Natural killer cell (primary cell): Measurements from ENCODE around the gene SF3B1. TPM values are rescaled to one million over a fixed set of nuclear protein-coding genes. Genes with fewer than 3 reads are reported as not detected.

ENCODE experiments used
- ATAC-seq, 3 donors: fragments of 150-1000 bp in 2 of 3; fragments of 200-7000 bp in 1 of 3; cut with Tn5 transposase; 1 replicate in 1 of 3; 2 replicates in 2 of 3; pipeline ENCODE4 v1.10.0; 2021; ENCODE audit warnings: mild to moderate bottlenecking in 2 of 3, moderate library complexity in 2 of 3
- DNase-seq, 2 donors: peaks; one replicate each; pipeline versions ENCODE4 v3.0.0 to v3.0.0-alpha.2; 2013 to 2021; ENCODE audit warnings: mixed read lengths in 1 of 2
- H3K27ac ChIP-seq: one replicate; pipeline ENCODE4 v1.5.1; 2013; ENCODE audit warnings: mild to moderate bottlenecking, low read length
- H3K27me3 ChIP-seq: one replicate; pipeline ENCODE4 v1.6.1; 2013; ENCODE audit warnings: low read length; ENCODE audit not compliant: control insufficient read depth, insufficient read depth
- H3K36me3 ChIP-seq: one replicate; pipeline ENCODE4 v1.6.1; 2013; ENCODE audit warnings: low read length; ENCODE audit not compliant: control insufficient read depth, insufficient read depth
- H3K4me1 ChIP-seq: one replicate; pipeline ENCODE4 v1.6.1; 2013; ENCODE audit warnings: low read length; ENCODE audit not compliant: control insufficient read depth, insufficient read depth
- H3K4me3 ChIP-seq: one replicate; pipeline ENCODE4 v1.5.1; 2013; ENCODE audit warnings: low read length
- H3K9me3 ChIP-seq: one replicate; pipeline ENCODE4 v1.6.1; 2013; ENCODE audit warnings: low read length; ENCODE audit not compliant: control insufficient read depth, insufficient read depth
- H3K27ac Mint-ChIP-seq, 2 donors: one replicate each; pipeline ENCODE4 v1.8.0; 2022; ENCODE audit warnings: mild to moderate bottlenecking in 2 of 2, mixed read lengths in 2 of 2, moderate library complexity in 1 of 2
- H3K27me3 Mint-ChIP-seq, 2 donors: one replicate each; pipeline ENCODE4 v1.8.0; 2022; ENCODE audit warnings: low read depth in 2 of 2, mixed read lengths in 2 of 2
- H3K36me3 Mint-ChIP-seq: one replicate; pipeline ENCODE4 v1.8.0; 2022; ENCODE audit warnings: mixed read lengths
- H3K4me1 Mint-ChIP-seq, 2 donors: one replicate each; pipeline ENCODE4 v1.8.0; 2022; ENCODE audit warnings: mixed read lengths in 2 of 2
- H3K4me3 Mint-ChIP-seq: one replicate; pipeline ENCODE4 v1.8.0; 2022; ENCODE audit warnings: mild to moderate bottlenecking, moderate library complexity, mixed read lengths
- H3K9me3 Mint-ChIP-seq, 2 donors: one replicate each; pipeline ENCODE4 v1.8.0; 2022; ENCODE audit warnings: mixed read lengths in 2 of 2
- CTCF ChIP-seq: fragments of 200-600 bp; IDR thresholded peaks from one replicate; pipeline ENCODE4 v1.8.0; 2022; ENCODE audit warnings: antibody characterized with exemption
- WGBS: methylation state at CpG from one replicate; pipeline ENCODE4 v1.1.7; 2013; ENCODE audit warnings: missing lambda C conversion rate; ENCODE audit not compliant: insufficient coverage; 5-methylcytosine and 5-hydroxymethylcytosine counted together
- intact Hi-C: fragments of 100-400 bp; cut with micrococcal nuclease; formaldehyde crosslinking; loops from one replicate; pipeline ENCODE4 v1.14.2; 2022
- total RNA-seq, 4 donors: library from RNA; stranded (reverse); fragments of 120-200 nt in 1 of 4; gene quantifications; one replicate each; pipeline versions ENCODE4 v1.2.3 to v1.2.4, GENCODE V29; 2013 to 2022

Gene SF3B1
- total RNA-seq, 3 donors from 2014 or later (not counting 1 experiment from before 2014, with no cell fraction given): 387 to 472 (median 447) TPM

- H3K27ac Mint-ChIP-seq: no peak overlapping the region
- Histone ChIP-seq H3K9me3 (no peaks in the 10 kb centered on the region), H3K4me1 (no peaks in the 10 kb centered on the region), H3K27ac (no peak overlapping the region), H3K36me3 (no peaks in the 10 kb centered on the region), H3K27me3 (no peaks in the 10 kb centered on the region), H3K4me3 (no peak overlapping the region)
- intact Hi-C loops: loop anchor here (1.0 kb wide), 5 partner anchors 187 to 627 kb away; no protein-coding TSS in a partner anchor
- TF ChIP-seq CTCF: peak; percentile 83
- DNase-seq (peak; percentile 39 to 82), ATAC-seq (peak; percentile 60 to 82 (median 65))
- no peak overlapping the region for H3K4me3 Mint-ChIP-seq
- no peaks in the 10 kb centered on the region for H3K36me3 Mint-ChIP-seq
- peaks cover 5 to 9% of the 10 kb centered on the region in 2 donors for H3K27me3 Mint-ChIP-seq
- 62% methylated on average over 17 of the region's 17 CpGs for WGBS
- H3K9me3 Mint-ChIP-seq: no peaks in the 10 kb centered on the region
- peaks cover 4 to 5% of the 10 kb centered on the region in 2 donors for H3K4me1 Mint-ChIP-seq
Measured at GRCh38 chr2:197378494-197379307, 56.1 kb downstream of the SF3B1 start.

GRCh38 chr2:197378086-197378485, 56.7 kb downstream of the SF3B1 start:
- TF ChIP-seq CTCF: no peak
- H3K9me3 ChIP-seq: no peaks in the 10 kb centered on the region
- ATAC-seq (no peak), DNase-seq (no peak)
- H3K36me3 ChIP-seq: no peaks in the 10 kb centered on the region
- H3K36me3 Mint-ChIP-seq: no peaks in the 10 kb centered on the region
- H3K27ac Mint-ChIP-seq: no peak overlapping the region
- no peak overlapping the region for H3K4me3 ChIP-seq
- no peaks in the 10 kb centered on the region for H3K9me3 Mint-ChIP-seq
- intact Hi-C loops: loop anchor here (1.0 kb wide), 5 partner anchors 187 to 627 kb away; no protein-coding TSS in a partner anchor
- no peak overlapping the region for H3K4me3 Mint-ChIP-seq
- H3K27me3 ChIP-seq: no peaks in the 10 kb centered on the region
- H3K4me1 Mint-ChIP-seq: peaks cover 4 to 5% of the 10 kb centered on the region in 2 donors
- H3K27ac ChIP-seq: no peak overlapping the region
- no peaks in the 10 kb centered on the region for H3K4me1 ChIP-seq
- peaks cover 5 to 9% of the 10 kb centered on the region in 2 donors for H3K27me3 Mint-ChIP-seq
- WGBS: 100% methylated on average over 1 of the region's 3 CpGs

- DNase-seq (no peak), ATAC-seq (no peak)
- TF ChIP-seq CTCF: no peak
- no peaks in the 10 kb centered on the region for H3K4me1 ChIP-seq
- H3K36me3 ChIP-seq: no peaks in the 10 kb centered on the region
- H3K4me3 ChIP-seq: no peak overlapping the region
- 81% methylated on average over 9 of the region's 9 CpGs for WGBS
- Mint-ChIP-seq H3K4me3 (no peak overlapping the region), H3K36me3 (no peaks in the 10 kb centered on the region), H3K9me3 (no peaks in the 10 kb centered on the region), H3K27ac (no peak overlapping the region), H3K4me1 (peaks cover 4 to 5% of the 10 kb centered on the region in 2 donors), H3K27me3 (peaks cover 5 to 9% of the 10 kb centered on the region in 2 donors)
- intact Hi-C loops: loop anchor here (1.0 kb wide), 5 partner anchors 186 to 626 kb away; no protein-coding TSS in a partner anchor
- no peaks in the 10 kb centered on the region for H3K9me3 ChIP-seq
- no peak overlapping the region for H3K27ac ChIP-seq
- no peaks in the 10 kb centered on the region for H3K27me3 ChIP-seq
Measured at GRCh38 chr2:197377670-197378069, 57.2 kb downstream of the SF3B1 start.
